Right atrium auricular region (tissue), 2 donors: ENCODE measurements around the gene TSPAN32. TPM values are rescaled to one million over a fixed set of nuclear protein-coding genes. Genes with fewer than 3 reads are reported as not detected.
A peak's percentile ranks its signal among the peaks of the same experiment; 100 is the strongest.
"Not testable (repeated sequence)": the region's sequence is repeated elsewhere in the genome, so short reads cannot be mapped to it uniquely, and the experiment has no call there.

Experiments used
- DNase-seq: peaks from one replicate; pipeline ENCODE4 v3.0.0-alpha.2; 2019; ENCODE audit warnings: low spot score
- H3K27ac ChIP-seq, 2 donors: fragments of 200-600 bp; sonication (generic); 1 replicate in 1 of 2; 2 replicates in 1 of 2; pipeline ENCODE4 v1.5.1; 2016 to 2019
- H3K27me3 ChIP-seq, 2 donors: fragments of 200-600 bp; sonication (generic); one replicate each; pipeline versions ENCODE4 v1.5.1 to v1.6.0; 2017 to 2019
- H3K36me3 ChIP-seq: fragments of 200-600 bp; sonication (generic); one replicate; pipeline ENCODE4 v1.5.1; 2016
- H3K4me1 ChIP-seq, 2 donors: fragments of 200-600 bp; sonication (generic); one replicate each; pipeline versions ENCODE4 v1.5.1 to v1.6.0; 2017 to 2019
- H3K4me3 ChIP-seq, 2 donors: fragments of 200-600 bp; sonication (generic); 1 replicate in 1 of 2; 2 replicates in 1 of 2; pipeline ENCODE4 v1.5.1; 2017 to 2019; ENCODE audit warnings: mild to moderate bottlenecking in 1 of 2, moderate library complexity in 1 of 2
- H3K9me3 ChIP-seq, 2 donors: fragments of 200-600 bp; sonication (generic); one replicate each; pipeline ENCODE4 v1.5.1; 2019
- total RNA-seq, 2 donors: library from RNA; depleted of rRNA; stranded (reverse); fragments of >200 nt; gene quantifications; one replicate each; pipeline ENCODE4 v1.1.0, GENCODE V29; 2016
- TF ChIP-seq, protein P1 (sequence below), 2 donors: fragments of 200-600 bp; sonication (generic); IDR thresholded peaks; one replicate each; pipeline ENCODE4 v1.5.1; 2019; ENCODE audit warnings: antibody characterized with exemption in 2 of 2

The TSPAN32 gene
- total RNA-seq, 2 donors from 2014 or later = 2.6 to 15.2 TPM

DNA sequence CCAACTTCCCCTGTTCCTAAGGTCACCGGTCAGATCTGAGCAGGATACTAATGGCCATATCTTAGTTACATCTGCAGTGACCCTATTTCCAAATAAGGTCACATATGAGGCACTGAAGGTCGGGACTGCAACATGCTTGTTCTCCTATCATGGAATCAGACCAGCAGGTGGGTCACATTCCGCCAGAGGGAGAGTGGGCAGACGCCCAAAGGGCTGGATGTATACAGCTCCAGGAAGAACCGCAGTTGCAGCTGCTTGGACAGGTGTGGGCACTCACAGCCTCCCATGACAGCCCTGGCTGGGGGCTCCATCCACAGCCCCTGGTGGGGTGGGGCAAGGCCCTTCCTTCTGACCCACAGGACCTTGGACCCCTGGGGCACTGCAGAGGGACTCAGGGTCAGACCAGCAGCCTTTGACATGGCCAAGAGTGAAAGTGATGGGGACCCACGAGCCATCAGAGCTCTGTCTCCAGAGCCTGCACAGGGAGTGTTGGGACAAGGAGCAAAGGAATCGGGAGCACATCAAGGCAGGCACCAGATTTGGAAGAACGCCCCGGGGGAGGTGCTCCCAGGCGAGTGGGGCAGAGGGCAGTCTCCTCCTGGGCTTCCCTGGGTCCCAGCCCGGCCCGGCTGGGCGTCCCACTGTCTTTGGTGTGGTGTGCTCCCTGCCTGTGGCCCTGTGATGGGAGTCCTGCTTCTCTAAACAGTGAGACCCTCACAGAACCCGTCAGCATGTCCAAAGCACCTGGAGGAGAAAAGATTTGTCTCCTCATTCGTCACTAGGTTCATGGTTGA lies 62.0 kb downstream of the TSPAN32 start:
- H3K27ac ChIP-seq = no peak overlapping the region
- TF ChIP-seq, protein P1, sequence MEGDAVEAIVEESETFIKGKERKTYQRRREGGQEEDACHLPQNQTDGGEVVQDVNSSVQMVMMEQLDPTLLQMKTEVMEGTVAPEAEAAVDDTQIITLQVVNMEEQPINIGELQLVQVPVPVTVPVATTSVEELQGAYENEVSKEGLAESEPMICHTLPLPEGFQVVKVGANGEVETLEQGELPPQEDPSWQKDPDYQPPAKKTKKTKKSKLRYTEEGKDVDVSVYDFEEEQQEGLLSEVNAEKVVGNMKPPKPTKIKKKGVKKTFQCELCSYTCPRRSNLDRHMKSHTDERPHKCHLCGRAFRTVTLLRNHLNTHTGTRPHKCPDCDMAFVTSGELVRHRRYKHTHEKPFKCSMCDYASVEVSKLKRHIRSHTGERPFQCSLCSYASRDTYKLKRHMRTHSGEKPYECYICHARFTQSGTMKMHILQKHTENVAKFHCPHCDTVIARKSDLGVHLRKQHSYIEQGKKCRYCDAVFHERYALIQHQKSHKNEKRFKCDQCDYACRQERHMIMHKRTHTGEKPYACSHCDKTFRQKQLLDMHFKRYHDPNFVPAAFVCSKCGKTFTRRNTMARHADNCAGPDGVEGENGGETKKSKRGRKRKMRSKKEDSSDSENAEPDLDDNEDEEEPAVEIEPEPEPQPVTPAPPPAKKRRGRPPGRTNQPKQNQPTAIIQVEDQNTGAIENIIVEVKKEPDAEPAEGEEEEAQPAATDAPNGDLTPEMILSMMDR (IDR thresholded peaks at IDR 0.05) = no peak
- no peaks in the 10 kb centered on the region for H3K9me3 ChIP-seq
- H3K27me3 ChIP-seq = no peaks in the 10 kb centered on the region
- H3K4me3 ChIP-seq = no peak overlapping the region
- H3K4me1 ChIP-seq = peaks cover 0 to 37% of the 10 kb centered on the region in 2 donors
- no peak for DNase-seq
- no peaks in the 10 kb centered on the region for H3K36me3 ChIP-seq

DNA sequence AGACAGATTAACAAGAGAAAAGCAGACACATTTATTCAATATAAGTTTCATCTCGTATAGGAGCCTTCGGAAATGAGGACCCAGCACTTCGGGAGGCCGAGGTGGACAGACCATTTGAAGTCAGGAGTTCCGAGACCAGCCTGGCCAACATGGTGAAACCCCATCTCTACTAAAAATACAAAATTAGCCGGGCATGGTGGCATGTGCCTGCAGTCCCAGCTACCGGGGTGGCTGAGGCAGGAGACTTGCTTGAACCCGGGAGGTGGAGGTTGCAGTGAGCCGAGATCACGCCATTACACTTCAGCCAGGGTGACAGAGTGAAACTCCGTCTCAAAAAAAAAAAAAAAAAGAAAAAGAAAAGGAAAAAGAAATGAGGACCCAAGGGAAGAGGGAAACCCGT lies 62.6 kb downstream of the TSPAN32 start:
- H3K27ac ChIP-seq, H3K36me3 ChIP-seq, H3K4me3 ChIP-seq, H3K9me3 ChIP-seq, DNase-seq, H3K27me3 ChIP-seq: not testable (repeated sequence)
- peaks cover 0 to 37% of the 10 kb centered on the region in 2 donors for H3K4me1 ChIP-seq

DNA sequence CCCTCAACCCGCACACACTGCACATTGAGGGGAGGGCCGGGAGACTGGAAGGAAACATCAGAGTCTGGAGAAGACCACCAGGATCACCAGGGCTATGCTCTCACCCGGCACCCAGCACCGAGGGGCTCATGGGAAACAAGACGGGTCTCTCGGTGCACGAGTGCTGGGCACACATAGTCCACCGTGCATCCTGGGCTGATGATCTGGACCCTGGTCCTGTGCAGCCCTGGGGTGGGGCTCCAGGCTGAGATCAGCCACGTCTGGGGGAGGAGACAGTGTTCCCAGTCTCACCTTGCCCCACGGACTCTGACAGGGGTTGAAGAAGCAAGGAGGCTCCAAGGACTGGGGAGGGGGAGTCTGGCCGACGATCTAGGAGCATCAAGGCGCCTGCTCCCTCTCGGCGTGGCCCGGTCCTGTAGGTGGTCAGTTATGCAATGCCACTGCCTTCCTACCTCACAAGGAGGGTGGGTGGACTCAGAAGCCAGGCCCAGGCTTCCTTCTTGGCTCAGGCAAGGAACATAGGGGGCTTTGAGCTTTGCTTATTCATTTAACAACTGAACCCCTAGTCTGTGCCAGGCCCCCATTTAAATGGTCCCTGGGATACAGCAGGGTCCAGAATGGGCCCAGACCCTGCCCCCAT lies 63.9 kb downstream of the TSPAN32 start:
- Histone ChIP-seq H3K4me3 (no peak overlapping the region), H3K36me3 (no peaks in the 10 kb centered on the region), H3K27ac (peak overlapping the region in 1 of 2 donors; percentile 40), H3K27me3 (no peaks in the 10 kb centered on the region), H3K4me1 (peaks cover 0 to 37% of the 10 kb centered on the region in 2 donors), H3K9me3 (no peaks in the 10 kb centered on the region)
- TF ChIP-seq, protein P1 (IDR thresholded peaks at IDR 0.05) = no peak
- no peak for DNase-seq

DNA sequence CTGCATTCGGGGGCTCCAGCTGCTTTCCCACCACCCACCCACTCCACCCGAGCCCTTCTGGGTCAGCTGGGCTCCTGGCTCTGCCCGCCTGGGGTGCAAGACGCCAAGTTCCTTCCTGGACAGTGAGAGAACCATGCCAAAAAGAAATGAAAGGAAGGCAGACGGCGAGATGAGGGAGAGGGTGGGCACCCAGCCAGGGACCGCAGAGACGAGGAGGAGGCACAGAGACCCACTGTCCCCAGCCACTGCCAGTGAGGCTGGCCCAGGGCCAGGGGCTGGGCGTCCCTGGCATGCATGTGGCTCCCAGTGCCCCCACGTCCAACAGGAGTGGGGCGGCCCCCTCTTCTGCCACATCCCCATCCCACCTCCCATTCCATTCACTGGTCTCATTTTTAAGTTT lies 64.5 kb downstream of the TSPAN32 start:
- Histone ChIP-seq H3K4me3 (no peak overlapping the region), H3K27me3 (no peaks in the 10 kb centered on the region), H3K4me1 (peaks cover 0 to 37% of the 10 kb centered on the region in 2 donors), H3K27ac (peak overlapping the region in 1 of 2 donors; percentile 40), H3K9me3 (no peaks in the 10 kb centered on the region), H3K36me3 (no peaks in the 10 kb centered on the region)
- no peak for DNase-seq
- TF ChIP-seq, protein P1 (IDR thresholded peaks at IDR 0.05) = no peak

DNA sequence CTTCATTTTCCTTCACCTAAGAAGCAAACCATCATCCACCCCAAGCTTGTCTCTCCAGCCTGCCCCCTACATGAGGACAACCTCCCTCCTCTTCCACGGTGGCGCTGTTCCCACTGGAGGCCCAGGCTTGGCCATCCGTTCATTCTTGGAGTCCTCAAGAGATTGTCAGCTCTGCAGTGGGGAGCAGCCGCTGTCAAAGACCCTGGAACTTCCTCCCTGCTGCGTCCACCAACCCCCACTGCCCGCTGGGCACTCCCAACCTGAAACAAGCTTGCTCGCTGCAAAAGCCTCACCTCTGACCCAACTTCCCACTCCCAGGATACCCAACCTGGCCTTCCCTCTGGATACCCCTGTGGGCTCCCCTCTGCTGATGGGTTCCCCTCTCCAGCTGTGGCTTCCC lies 64.9 kb downstream of the TSPAN32 start:
- H3K4me1 ChIP-seq = peaks cover 0 to 37% of the 10 kb centered on the region in 2 donors
- H3K27me3 ChIP-seq = no peaks in the 10 kb centered on the region
- peak overlapping the region; percentile 54 to 56 for H3K27ac ChIP-seq
- H3K4me3 ChIP-seq = no peak overlapping the region
- TF ChIP-seq, protein P1 (IDR thresholded peaks at IDR 0.05) = no peak
- DNase-seq = no peak
- no peaks in the 10 kb centered on the region for H3K9me3 ChIP-seq
- H3K36me3 ChIP-seq = no peaks in the 10 kb centered on the region
